Liver (tissue), 9 donors: ENCODE results near the gene ARHGEF4. TPM values are rescaled to one million over a fixed set of nuclear protein-coding genes. Genes with fewer than 3 reads are reported as not detected.

Experiments
- DNase-seq: peaks from one replicate; pipeline ENCODE4 v3.0.0-alpha.2; 2017; ENCODE audit warnings: low spot score
- H3K27ac ChIP-seq, 2 donors: one replicate each; pipeline ENCODE4 v1.7.0; 2013; ENCODE audit warnings: inconsistent platforms in 2 of 2, low read length in 2 of 2, control low read depth in 1 of 2, low read depth in 1 of 2, mild to moderate bottlenecking in 1 of 2
- H3K27me3 ChIP-seq, 4 donors: one replicate each; pipeline versions ENCODE4 v1.6.1 to v1.7.0; 2013; ENCODE audit warnings: low read length in 3 of 4, inconsistent platforms in 1 of 4, mild to moderate bottlenecking in 1 of 4, moderate library complexity in 1 of 4; ENCODE audit not compliant: control insufficient read depth in 4 of 4, insufficient read depth in 4 of 4
- H3K36me3 ChIP-seq, 4 donors: one replicate each; pipeline versions ENCODE4 v1.6.1 to v1.7.0; 2013; ENCODE audit warnings: low read length in 3 of 4, mild to moderate bottlenecking in 3 of 4, low read depth in 1 of 4, moderate library complexity in 1 of 4; ENCODE audit not compliant: control insufficient read depth in 4 of 4, insufficient read depth in 3 of 4
- H3K4me1 ChIP-seq, 4 donors: one replicate each; pipeline versions ENCODE4 v1.6.1 to v1.7.0; 2013; ENCODE audit warnings: low read length in 3 of 4, mild to moderate bottlenecking in 3 of 4, moderate library complexity in 1 of 4; ENCODE audit not compliant: control insufficient read depth in 4 of 4, insufficient read depth in 4 of 4
- H3K4me3 ChIP-seq, 3 donors: one replicate each; pipeline versions ENCODE4 v1.6.1 to v1.7.0; 2013; ENCODE audit warnings: low read length in 3 of 3, control low read depth in 1 of 3, low read depth in 1 of 3, mild to moderate bottlenecking in 1 of 3
- H3K9ac ChIP-seq, 2 donors: one replicate each; pipeline ENCODE4 v1.7.0; 2013; ENCODE audit warnings: low read length in 2 of 2, mild to moderate bottlenecking in 2 of 2, moderate library complexity in 2 of 2, control low read depth in 1 of 2, low read depth in 1 of 2
- H3K9me3 ChIP-seq, 4 donors: one replicate each; pipeline versions ENCODE4 v1.6.1 to v1.7.0; 2013; ENCODE audit warnings: low read length in 3 of 4; ENCODE audit not compliant: control insufficient read depth in 4 of 4
- EGR1 ChIP-seq, 2 donors: IDR thresholded peaks; 2 replicates each; pipeline ENCODE4 v1.6.1; 2016 to 2018; ENCODE audit warnings: antibody characterized with exemption in 2 of 2, low read depth in 2 of 2
- FOXA1 ChIP-seq: IDR thresholded peaks from 2 replicates; pipeline ENCODE4 v1.6.1; 2016; ENCODE audit warnings: antibody characterized with exemption
- FOXA2 ChIP-seq: IDR thresholded peaks from 2 replicates; pipeline ENCODE4 v1.6.1; 2016; ENCODE audit warnings: antibody characterized with exemption
- GABPA ChIP-seq, 2 donors: IDR thresholded peaks in 1 of 2; conservative IDR thresholded peaks in 1 of 2; 2 replicates each; pipeline ENCODE4 v1.6.1; 2016; ENCODE audit warnings: antibody characterized with exemption in 2 of 2, mild to moderate bottlenecking in 1 of 2, moderate library complexity in 1 of 2
- HNF4A ChIP-seq, 2 donors: conservative IDR thresholded peaks; 2 replicates each; pipeline ENCODE4 v1.6.1; 2016; ENCODE audit warnings: antibody characterized with exemption in 2 of 2, mild to moderate bottlenecking in 2 of 2
- HNF4G ChIP-seq: IDR thresholded peaks from 2 replicates; pipeline ENCODE4 v1.6.1; 2016; ENCODE audit warnings: antibody characterized with exemption
- JUND ChIP-seq, 2 donors: IDR thresholded peaks; 2 replicates each; pipeline ENCODE4 v1.6.1; 2016; ENCODE audit warnings: antibody characterized with exemption in 2 of 2
- NR2F2 ChIP-seq: IDR thresholded peaks from 2 replicates; pipeline ENCODE4 v1.6.1; 2016; ENCODE audit warnings: antibody characterized with exemption
- RAD21 ChIP-seq, 2 donors: IDR thresholded peaks; 2 replicates each; pipeline ENCODE4 v1.6.1; 2016; ENCODE audit warnings: antibody characterized with exemption in 2 of 2, mild to moderate bottlenecking in 2 of 2
- RXRA ChIP-seq, 2 donors: IDR thresholded peaks; 2 replicates each; pipeline ENCODE4 v1.6.1; 2017 to 2018; ENCODE audit warnings: antibody characterized with exemption in 2 of 2, mild to moderate bottlenecking in 1 of 2
- SP1 ChIP-seq: IDR thresholded peaks from 2 replicates; pipeline ENCODE4 v1.6.1; 2018; ENCODE audit warnings: antibody characterized with exemption, mild to moderate bottlenecking
- TAF1 ChIP-seq: conservative IDR thresholded peaks from 2 replicates; pipeline ENCODE4 v1.6.1; 2016; ENCODE audit warnings: antibody characterized with exemption, mild to moderate bottlenecking
- YY1 ChIP-seq: IDR thresholded peaks from 2 replicates; pipeline ENCODE4 v1.6.1; 2016; ENCODE audit warnings: antibody characterized with exemption, mild to moderate bottlenecking
- WGBS: extraction: QIAGEN DNeasy Blood & Tissue Kit; methylation state at CpG from one replicate; pipeline ENCODE4 v1.1.7; 2013; 5-methylcytosine and 5-hydroxymethylcytosine counted together
- polyA plus RNA-seq, 2 donors: library from polyadenylated mRNA; stranded (reverse) in 1 of 2; unstranded in 1 of 2; fragments of 200-250 nt in 1 of 2; fragments of >200 nt in 1 of 2; fragmentation: Nextera tagmentation in 1 of 2; extraction: Ambion mirVana in 1 of 2; gene quantifications; one replicate each; pipeline versions ENCODE4 v1.2.1 to v1.2.3, GENCODE V29; 2013 to 2015
- total RNA-seq, 2 donors: library from RNA; depleted of rRNA; stranded (reverse); fragments of >200 nt; gene quantifications; one replicate each; pipeline ENCODE4 v1.2.3, GENCODE V29; 2014
- TF ChIP-seq, protein P1 (sequence below): IDR thresholded peaks from 2 replicates; pipeline ENCODE4 v1.6.1; 2016; ENCODE audit warnings: antibody characterized with exemption
- TF ChIP-seq, protein P2 (sequence below): IDR thresholded peaks from 2 replicates; pipeline ENCODE4 v1.6.1; 2016; ENCODE audit warnings: antibody characterized with exemption, mild to moderate bottlenecking
- TF ChIP-seq, protein P3 (sequence below): IDR thresholded peaks from 2 replicates; pipeline ENCODE4 v1.6.1; 2016; ENCODE audit warnings: antibody characterized with exemption
- TF ChIP-seq, protein P4 (sequence below): fragments of 150-350 bp; IDR thresholded peaks from 2 replicates; pipeline ENCODE4 v1.5.1; 2017; ENCODE audit warnings: improper control_type of control experiment, low read depth, low read length; ENCODE audit not compliant: missing input control
- TF ChIP-seq, protein P5 (sequence below): IDR thresholded peaks from 2 replicates; pipeline ENCODE4 v1.6.1; 2016; ENCODE audit warnings: antibody characterized with exemption
- donor health status: healthy.
- donor health status: healthy.
- donor health status: healthy.
- donor health status: healthy.
- donor health status: healthy.

Gene ARHGEF4
- total and polyA plus RNA-seq, 4 donors, result 0.08 TPM; not detected in 2

DNA sequence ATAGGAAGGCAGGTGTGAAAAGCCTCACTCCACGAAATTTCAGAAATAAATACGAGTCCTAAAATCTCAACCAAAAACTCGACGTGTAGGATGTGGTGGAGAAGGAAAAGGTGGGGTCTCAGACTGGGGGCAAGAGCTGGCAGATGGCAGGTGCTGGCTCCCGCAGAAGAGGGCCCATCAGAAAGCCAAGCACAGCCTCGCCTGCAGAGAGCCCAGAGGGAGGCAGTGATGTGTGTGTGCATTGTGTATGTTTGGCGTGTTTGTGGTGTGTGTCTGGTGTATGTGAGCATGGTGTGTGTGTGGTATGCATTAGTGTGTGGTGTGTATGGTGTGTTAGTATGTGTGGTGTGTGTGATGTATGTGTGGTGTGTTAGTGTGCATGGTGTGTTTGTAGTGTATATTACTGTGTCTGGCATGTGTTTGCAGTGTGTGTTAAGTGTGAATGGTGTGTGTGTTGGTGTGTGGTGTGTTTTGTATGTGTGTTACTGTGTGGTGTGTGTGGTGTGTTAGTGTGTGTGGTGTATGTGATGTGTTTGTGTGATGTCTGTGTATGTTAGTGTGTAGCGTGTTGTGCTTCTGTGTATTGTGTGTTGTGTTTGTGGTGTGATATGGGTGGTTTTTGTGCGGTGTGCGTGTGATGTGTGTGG is 140.0 kb downstream of the ARHGEF4 start:
- no peak for DNase-seq
- WGBS, result 96% methylated on average over 10 of the region's 10 CpGs
- Histone ChIP-seq H3K4me1 (no peaks in the 10 kb centered on the region), H3K9ac (no peak overlapping the region), H3K4me3 (no peak overlapping the region), H3K27me3 (no peaks in the 10 kb centered on the region), H3K36me3 (no peaks in the 10 kb centered on the region), H3K9me3 (peaks cover 0 to 10% (median 4%) of the 10 kb centered on the region in 4 donors), H3K27ac (no peak overlapping the region)
- TF ChIP-seq, protein P1, sequence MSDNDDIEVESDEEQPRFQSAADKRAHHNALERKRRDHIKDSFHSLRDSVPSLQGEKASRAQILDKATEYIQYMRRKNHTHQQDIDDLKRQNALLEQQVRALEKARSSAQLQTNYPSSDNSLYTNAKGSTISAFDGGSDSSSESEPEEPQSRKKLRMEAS, result no peak
- TF ChIP-seq, protein P2, sequence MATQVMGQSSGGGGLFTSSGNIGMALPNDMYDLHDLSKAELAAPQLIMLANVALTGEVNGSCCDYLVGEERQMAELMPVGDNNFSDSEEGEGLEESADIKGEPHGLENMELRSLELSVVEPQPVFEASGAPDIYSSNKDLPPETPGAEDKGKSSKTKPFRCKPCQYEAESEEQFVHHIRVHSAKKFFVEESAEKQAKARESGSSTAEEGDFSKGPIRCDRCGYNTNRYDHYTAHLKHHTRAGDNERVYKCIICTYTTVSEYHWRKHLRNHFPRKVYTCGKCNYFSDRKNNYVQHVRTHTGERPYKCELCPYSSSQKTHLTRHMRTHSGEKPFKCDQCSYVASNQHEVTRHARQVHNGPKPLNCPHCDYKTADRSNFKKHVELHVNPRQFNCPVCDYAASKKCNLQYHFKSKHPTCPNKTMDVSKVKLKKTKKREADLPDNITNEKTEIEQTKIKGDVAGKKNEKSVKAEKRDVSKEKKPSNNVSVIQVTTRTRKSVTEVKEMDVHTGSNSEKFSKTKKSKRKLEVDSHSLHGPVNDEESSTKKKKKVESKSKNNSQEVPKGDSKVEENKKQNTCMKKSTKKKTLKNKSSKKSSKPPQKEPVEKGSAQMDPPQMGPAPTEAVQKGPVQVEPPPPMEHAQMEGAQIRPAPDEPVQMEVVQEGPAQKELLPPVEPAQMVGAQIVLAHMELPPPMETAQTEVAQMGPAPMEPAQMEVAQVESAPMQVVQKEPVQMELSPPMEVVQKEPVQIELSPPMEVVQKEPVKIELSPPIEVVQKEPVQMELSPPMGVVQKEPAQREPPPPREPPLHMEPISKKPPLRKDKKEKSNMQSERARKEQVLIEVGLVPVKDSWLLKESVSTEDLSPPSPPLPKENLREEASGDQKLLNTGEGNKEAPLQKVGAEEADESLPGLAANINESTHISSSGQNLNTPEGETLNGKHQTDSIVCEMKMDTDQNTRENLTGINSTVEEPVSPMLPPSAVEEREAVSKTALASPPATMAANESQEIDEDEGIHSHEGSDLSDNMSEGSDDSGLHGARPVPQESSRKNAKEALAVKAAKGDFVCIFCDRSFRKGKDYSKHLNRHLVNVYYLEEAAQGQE, result no peak
- TF ChIP-seq RXRA (IDR thresholded peaks at IDR 0.05), result no peak
- no peak for TF ChIP-seq TAF1
- no peak for TF ChIP-seq FOXA1
- no peak for TF ChIP-seq EGR1 (IDR thresholded peaks at IDR 0.05; ENCODE audit: low read depth in 2 of 2)
- TF ChIP-seq FOXA2, result no peak
- no peak for TF ChIP-seq JUND (IDR thresholded peaks at IDR 0.05)

DNA sequence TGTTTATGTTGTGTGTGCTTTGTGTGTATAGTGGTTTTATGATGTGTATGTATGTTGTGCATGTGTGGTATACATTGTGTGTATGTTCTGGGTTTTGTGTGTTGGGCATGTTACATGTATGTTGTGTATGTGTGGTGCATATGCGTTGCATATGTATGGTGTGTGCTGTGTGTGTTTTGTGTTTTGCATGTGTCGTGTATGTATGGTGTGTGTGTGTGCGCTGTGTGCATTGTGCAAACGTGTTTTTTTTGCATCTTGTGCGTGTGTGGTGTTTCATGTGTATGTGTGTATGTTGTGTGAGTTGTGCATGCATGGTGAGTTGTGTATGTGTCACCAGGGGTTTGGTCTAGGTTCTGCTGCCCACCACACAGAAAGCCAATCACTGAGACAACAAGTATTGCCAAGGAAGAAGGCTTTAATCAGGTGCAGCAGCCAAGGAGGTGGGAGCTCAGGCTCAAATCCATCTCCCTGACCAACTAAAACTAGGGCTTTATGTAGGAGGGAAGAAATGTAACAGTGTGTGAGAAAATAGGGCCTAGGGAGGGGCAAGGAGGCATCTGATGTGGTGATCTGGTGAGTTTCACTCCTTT is 140.8 kb downstream of the ARHGEF4 start:
- Histone ChIP-seq H3K36me3 (no peaks in the 10 kb centered on the region), H3K4me3 (peak overlapping the region in 1 of 3 donors; percentile 33), H3K27me3 (no peaks in the 10 kb centered on the region), H3K9ac (no peak overlapping the region), H3K9me3 (peaks cover 0 to 10% (median 4%) of the 10 kb centered on the region in 4 donors), H3K4me1 (no peaks in the 10 kb centered on the region), H3K27ac (no peak overlapping the region)
- no peak for DNase-seq
- 93% methylated on average over 5 of the region's 5 CpGs for WGBS
- no peak for TF ChIP-seq SP1
- no peak for TF ChIP-seq HNF4A (conservative IDR thresholded peaks at IDR 0.05)
- no peak for TF ChIP-seq RAD21 (IDR thresholded peaks at IDR 0.05)
- no peak for TF ChIP-seq GABPA (IDR thresholded peaks at IDR 0.05 in 1 of 2, conservative IDR thresholded peaks at IDR 0.05 in 1 of 2)
- TF ChIP-seq YY1, result no peak
- TF ChIP-seq, protein P2, result no peak
- no peak for TF ChIP-seq JUND (IDR thresholded peaks at IDR 0.05)
- TF ChIP-seq, protein P3, sequence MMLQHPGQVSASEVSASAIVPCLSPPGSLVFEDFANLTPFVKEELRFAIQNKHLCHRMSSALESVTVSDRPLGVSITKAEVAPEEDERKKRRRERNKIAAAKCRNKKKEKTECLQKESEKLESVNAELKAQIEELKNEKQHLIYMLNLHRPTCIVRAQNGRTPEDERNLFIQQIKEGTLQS, result no peak
- TF ChIP-seq TAF1, result no peak
- TF ChIP-seq, protein P4, sequence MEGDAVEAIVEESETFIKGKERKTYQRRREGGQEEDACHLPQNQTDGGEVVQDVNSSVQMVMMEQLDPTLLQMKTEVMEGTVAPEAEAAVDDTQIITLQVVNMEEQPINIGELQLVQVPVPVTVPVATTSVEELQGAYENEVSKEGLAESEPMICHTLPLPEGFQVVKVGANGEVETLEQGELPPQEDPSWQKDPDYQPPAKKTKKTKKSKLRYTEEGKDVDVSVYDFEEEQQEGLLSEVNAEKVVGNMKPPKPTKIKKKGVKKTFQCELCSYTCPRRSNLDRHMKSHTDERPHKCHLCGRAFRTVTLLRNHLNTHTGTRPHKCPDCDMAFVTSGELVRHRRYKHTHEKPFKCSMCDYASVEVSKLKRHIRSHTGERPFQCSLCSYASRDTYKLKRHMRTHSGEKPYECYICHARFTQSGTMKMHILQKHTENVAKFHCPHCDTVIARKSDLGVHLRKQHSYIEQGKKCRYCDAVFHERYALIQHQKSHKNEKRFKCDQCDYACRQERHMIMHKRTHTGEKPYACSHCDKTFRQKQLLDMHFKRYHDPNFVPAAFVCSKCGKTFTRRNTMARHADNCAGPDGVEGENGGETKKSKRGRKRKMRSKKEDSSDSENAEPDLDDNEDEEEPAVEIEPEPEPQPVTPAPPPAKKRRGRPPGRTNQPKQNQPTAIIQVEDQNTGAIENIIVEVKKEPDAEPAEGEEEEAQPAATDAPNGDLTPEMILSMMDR, result no peak
- TF ChIP-seq HNF4G, result no peak
- TF ChIP-seq, protein P5, sequence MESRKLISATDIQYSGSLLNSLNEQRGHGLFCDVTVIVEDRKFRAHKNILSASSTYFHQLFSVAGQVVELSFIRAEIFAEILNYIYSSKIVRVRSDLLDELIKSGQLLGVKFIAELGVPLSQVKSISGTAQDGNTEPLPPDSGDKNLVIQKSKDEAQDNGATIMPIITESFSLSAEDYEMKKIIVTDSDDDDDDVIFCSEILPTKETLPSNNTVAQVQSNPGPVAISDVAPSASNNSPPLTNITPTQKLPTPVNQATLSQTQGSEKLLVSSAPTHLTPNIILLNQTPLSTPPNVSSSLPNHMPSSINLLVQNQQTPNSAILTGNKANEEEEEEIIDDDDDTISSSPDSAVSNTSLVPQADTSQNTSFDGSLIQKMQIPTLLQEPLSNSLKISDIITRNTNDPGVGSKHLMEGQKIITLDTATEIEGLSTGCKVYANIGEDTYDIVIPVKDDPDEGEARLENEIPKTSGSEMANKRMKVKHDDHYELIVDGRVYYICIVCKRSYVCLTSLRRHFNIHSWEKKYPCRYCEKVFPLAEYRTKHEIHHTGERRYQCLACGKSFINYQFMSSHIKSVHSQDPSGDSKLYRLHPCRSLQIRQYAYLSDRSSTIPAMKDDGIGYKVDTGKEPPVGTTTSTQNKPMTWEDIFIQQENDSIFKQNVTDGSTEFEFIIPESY, result no peak
- TF ChIP-seq, protein P1, result no peak
- TF ChIP-seq FOXA2, result no peak
- TF ChIP-seq RXRA (IDR thresholded peaks at IDR 0.05), result no peak
- TF ChIP-seq EGR1 (IDR thresholded peaks at IDR 0.05; ENCODE audit: low read depth in 2 of 2), result no peak
- TF ChIP-seq NR2F2, result no peak
- no peak for TF ChIP-seq FOXA1
